Thoracic aorta (tissue), 2 donors: ENCODE results near the gene PTPRM. TPM values are rescaled to one million over a fixed set of nuclear protein-coding genes. Genes with fewer than 3 reads are reported as not detected.

Experiments
- ATAC-seq: fragments of 150-250 bp; one replicate; pipeline ENCODE4 v1.8.0; 2017; ENCODE audit warnings: low read depth; ENCODE audit not compliant: insufficient number of reproducible peaks, low FRiP score
- DNase-seq: peaks from one replicate; pipeline ENCODE4 v3.0.0-alpha.2; 2020; ENCODE audit warnings: low spot score
- H3K27ac ChIP-seq, 2 donors: fragments of 200-600 bp; sonication (generic); 1 replicate in 1 of 2; 2 replicates in 1 of 2; pipeline ENCODE4 v1.5.1; 2016; ENCODE audit warnings: mild to moderate bottlenecking in 2 of 2, moderate library complexity in 2 of 2
- H3K27me3 ChIP-seq: fragments of 200-600 bp; sonication (generic); replicated peaks from 2 replicates; pipeline ENCODE4 v1.6.0; 2016; ENCODE audit warnings: mild to moderate bottlenecking; ENCODE audit not compliant: insufficient read depth
- H3K36me3 ChIP-seq: fragments of 200-600 bp; sonication (generic); one replicate; pipeline ENCODE4 v1.5.1; 2016
- H3K4me1 ChIP-seq, 2 donors: fragments of 200-600 bp; sonication (generic); 1 replicate in 1 of 2; 2 replicates in 1 of 2; pipeline versions ENCODE4 v1.5.1 to v1.6.0; 2016; ENCODE audit warnings: low read depth in 2 of 2, mild to moderate bottlenecking in 1 of 2; ENCODE audit not compliant: control insufficient read depth in 1 of 2
- H3K4me3 ChIP-seq: fragments of 200-600 bp; sonication (generic); 2 replicates; pipeline ENCODE4 v1.5.1; 2016; ENCODE audit warnings: mild to moderate bottlenecking
- H3K9me3 ChIP-seq: fragments of 200-600 bp; sonication (generic); 2 replicates; pipeline ENCODE4 v1.5.1; 2016
- total RNA-seq, 2 donors: library from RNA; depleted of rRNA; stranded (reverse); fragments of >200 nt; gene quantifications; one replicate each; pipeline versions ENCODE4 v1.1.0 to v1.2.3, GENCODE V29; 2016
- TF ChIP-seq, protein P1 (sequence below): fragments of 200-600 bp; sonication (generic); IDR thresholded peaks from one replicate; pipeline ENCODE4 v1.5.1; 2019; ENCODE audit warnings: antibody characterized with exemption

Gene PTPRM
- total RNA-seq, 2 donors from 2014 or later, result 90.3 to 102 TPM

GRCh38 chr18:8359076-8359475 lies 792.0 kb downstream of the PTPRM start:
- Histone ChIP-seq H3K36me3 (no peaks in the 10 kb centered on the region), H3K9me3 (no peaks in the 10 kb centered on the region), H3K27me3 (no peaks in the 10 kb centered on the region), H3K27ac (no peak overlapping the region), H3K4me3 (no peak overlapping the region), H3K4me1 (peaks cover 0 to 1% of the 10 kb centered on the region in 2 donors)
- TF ChIP-seq, protein P1, sequence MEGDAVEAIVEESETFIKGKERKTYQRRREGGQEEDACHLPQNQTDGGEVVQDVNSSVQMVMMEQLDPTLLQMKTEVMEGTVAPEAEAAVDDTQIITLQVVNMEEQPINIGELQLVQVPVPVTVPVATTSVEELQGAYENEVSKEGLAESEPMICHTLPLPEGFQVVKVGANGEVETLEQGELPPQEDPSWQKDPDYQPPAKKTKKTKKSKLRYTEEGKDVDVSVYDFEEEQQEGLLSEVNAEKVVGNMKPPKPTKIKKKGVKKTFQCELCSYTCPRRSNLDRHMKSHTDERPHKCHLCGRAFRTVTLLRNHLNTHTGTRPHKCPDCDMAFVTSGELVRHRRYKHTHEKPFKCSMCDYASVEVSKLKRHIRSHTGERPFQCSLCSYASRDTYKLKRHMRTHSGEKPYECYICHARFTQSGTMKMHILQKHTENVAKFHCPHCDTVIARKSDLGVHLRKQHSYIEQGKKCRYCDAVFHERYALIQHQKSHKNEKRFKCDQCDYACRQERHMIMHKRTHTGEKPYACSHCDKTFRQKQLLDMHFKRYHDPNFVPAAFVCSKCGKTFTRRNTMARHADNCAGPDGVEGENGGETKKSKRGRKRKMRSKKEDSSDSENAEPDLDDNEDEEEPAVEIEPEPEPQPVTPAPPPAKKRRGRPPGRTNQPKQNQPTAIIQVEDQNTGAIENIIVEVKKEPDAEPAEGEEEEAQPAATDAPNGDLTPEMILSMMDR, result no peak
- ATAC-seq (no peak), DNase-seq (no peak)

DNA sequence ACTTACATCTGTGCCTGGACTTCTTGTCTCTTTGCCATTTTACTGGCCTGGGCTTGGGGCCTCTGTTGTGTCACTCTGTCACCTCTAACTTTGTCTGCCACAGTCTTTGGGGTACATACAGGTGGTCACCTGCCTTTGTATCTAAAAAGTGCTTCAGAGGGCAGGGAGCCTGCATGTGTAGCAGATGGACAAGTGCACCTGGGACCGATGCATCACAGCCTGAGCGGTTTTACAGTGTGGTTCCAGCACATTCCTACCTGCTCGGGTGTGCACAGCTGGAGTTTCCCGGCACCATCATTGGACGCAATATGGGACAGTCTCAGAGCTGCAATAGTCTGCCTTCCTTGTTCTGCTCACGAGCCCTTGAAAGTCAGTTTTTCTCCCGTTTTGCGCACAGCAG lies 792.4 kb downstream of the PTPRM start:
- no peak overlapping the region for H3K4me3 ChIP-seq
- TF ChIP-seq, protein P1, result no peak
- ATAC-seq, result no peak

GRCh38 chr18:8361941-8362471 lies 794.9 kb downstream of the PTPRM start:
- no peaks in the 10 kb centered on the region for H3K9me3 ChIP-seq
- H3K27me3 ChIP-seq, result no peaks in the 10 kb centered on the region
- H3K36me3 ChIP-seq, result no peaks in the 10 kb centered on the region
- ATAC-seq (no peak), DNase-seq (no peak)
- H3K27ac ChIP-seq, result no peak overlapping the region
- H3K4me3 ChIP-seq, result no peak overlapping the region
- peaks cover 0 to 5% of the 10 kb centered on the region in 2 donors for H3K4me1 ChIP-seq
- TF ChIP-seq, protein P1, result no peak

More for the DNA sequence above, 792.4 kb downstream of the PTPRM start:
- Histone ChIP-seq H3K27me3 (no peaks in the 10 kb centered on the region), H3K4me1 (peaks cover 0 to 5% of the 10 kb centered on the region in 2 donors), H3K27ac (no peak overlapping the region), H3K9me3 (no peaks in the 10 kb centered on the region), H3K36me3 (no peaks in the 10 kb centered on the region)
- DNase-seq, result no peak

DNA sequence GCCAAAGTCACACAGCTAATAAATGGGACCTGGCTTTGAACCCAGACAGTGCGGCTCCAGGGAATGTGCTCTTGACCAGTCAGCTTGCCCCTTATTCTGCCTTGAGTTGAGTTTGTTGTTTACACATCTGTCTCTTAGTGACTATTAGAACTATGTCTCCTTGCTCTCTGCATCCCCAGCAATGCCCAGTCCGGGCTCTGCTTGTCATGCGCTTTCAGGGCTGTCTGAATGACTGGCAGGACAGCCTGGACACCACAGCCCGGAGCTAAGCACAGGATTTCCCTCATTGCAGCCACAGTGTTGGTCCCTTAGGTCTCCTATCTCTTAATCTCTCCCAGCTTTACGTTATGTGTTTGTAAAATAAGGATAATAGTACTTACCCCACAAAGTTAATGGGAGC lies 795.7 kb downstream of the PTPRM start:
- no peaks in the 10 kb centered on the region for H3K36me3 ChIP-seq
- TF ChIP-seq, protein P1, result no peak
- H3K4me3 ChIP-seq, result no peak overlapping the region
- no peaks in the 10 kb centered on the region for H3K9me3 ChIP-seq
- no peaks in the 10 kb centered on the region for H3K27me3 ChIP-seq
- H3K27ac ChIP-seq, result no peak overlapping the region
- DNase-seq (no peak), ATAC-seq (no peak)
- H3K4me1 ChIP-seq, result peaks cover 0 to 13% of the 10 kb centered on the region in 2 donors

DNA sequence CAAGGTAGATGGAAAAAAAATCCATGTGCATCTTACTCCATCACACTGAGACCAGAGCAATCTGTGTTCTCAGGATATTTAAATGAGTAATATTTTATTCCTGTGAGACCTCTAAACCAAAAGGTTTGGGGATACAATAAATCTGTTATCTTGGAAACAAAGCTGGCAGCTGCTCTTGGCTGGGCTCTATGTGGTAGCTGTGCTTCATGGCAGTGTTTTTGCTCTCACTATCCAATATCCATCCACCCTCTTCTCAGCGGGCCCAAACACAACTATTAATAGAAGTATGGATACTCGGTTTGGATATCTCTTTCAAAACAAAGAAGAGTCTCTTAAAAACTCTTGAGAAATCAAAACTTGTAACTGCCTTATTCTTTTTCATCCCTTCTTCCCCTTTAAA lies 797.3 kb downstream of the PTPRM start:
- Histone ChIP-seq H3K27ac (no peak overlapping the region), H3K4me1 (peaks cover 0 to 13% of the 10 kb centered on the region in 2 donors), H3K9me3 (no peaks in the 10 kb centered on the region), H3K4me3 (no peak overlapping the region), H3K27me3 (no peaks in the 10 kb centered on the region), H3K36me3 (no peaks in the 10 kb centered on the region)
- no peak for DNase-seq
- TF ChIP-seq, protein P1, result no peak
- no peak for ATAC-seq
